Mesendoderm (in vitro differentiated cells): Measurements from ENCODE around the gene NFATC1.

Source experiments
- DNase-seq: peaks from one replicate; pipeline ENCODE4 v3.0.0; 2013
- H2AK5ac ChIP-seq: 2 replicates; pipeline ENCODE4 v1.6.1; 2013; ENCODE audit warnings: low read length, inconsistent platforms
- H2BK120ac ChIP-seq: 2 replicates; pipeline ENCODE4 v1.6.1; 2013; ENCODE audit warnings: low read depth, mild to moderate bottlenecking, low read length, moderate library complexity, mixed read lengths
- H2BK15ac ChIP-seq: replicated peaks from 2 replicates; pipeline ENCODE4 v1.6.1; 2013; ENCODE audit warnings: low read depth, mild to moderate bottlenecking, moderate library complexity
- H2BK5ac ChIP-seq: 2 replicates; pipeline ENCODE4 v1.6.1; 2013; ENCODE audit warnings: low read length, inconsistent platforms
- H3K18ac ChIP-seq: 2 replicates; pipeline ENCODE4 v1.6.1; 2013; ENCODE audit warnings: mild to moderate bottlenecking, low read length, mixed read lengths
- H3K23ac ChIP-seq: one replicate; pipeline ENCODE4 v1.6.1; 2013; ENCODE audit warnings: low read length
- H3K27ac ChIP-seq: 2 replicates; pipeline ENCODE4 v1.5.1; 2013; ENCODE audit warnings: low read depth, mild to moderate bottlenecking, inconsistent platforms, low read length, moderate library complexity
- H3K27me3 ChIP-seq: 2 replicates; pipeline ENCODE4 v1.6.1; 2013; ENCODE audit warnings: low read length, control low read depth, mild to moderate bottlenecking, inconsistent platforms; ENCODE audit not compliant: insufficient read depth, poor library complexity
- H3K36me3 ChIP-seq: 2 replicates; pipeline ENCODE4 v1.6.1; 2013; ENCODE audit warnings: low read length, inconsistent platforms; ENCODE audit not compliant: control insufficient read depth, insufficient read depth
- H3K4ac ChIP-seq: one replicate; pipeline ENCODE4 v1.6.1; 2013; ENCODE audit warnings: low read depth, mild to moderate bottlenecking, low read length, moderate library complexity
- H3K4me1 ChIP-seq: 2 replicates; pipeline ENCODE4 v1.6.1; 2013; ENCODE audit warnings: low read depth, low read length, inconsistent platforms; ENCODE audit not compliant: control insufficient read depth
- H3K4me2 ChIP-seq: 2 replicates; pipeline ENCODE4 v1.6.1; 2013; ENCODE audit warnings: low read length
- H3K4me3 ChIP-seq: 2 replicates; pipeline ENCODE4 v1.5.1; 2013; ENCODE audit warnings: mild to moderate bottlenecking, low read length
- H3K56ac ChIP-seq: one replicate; pipeline ENCODE4 v1.6.1; 2013; ENCODE audit warnings: low read length
- H3K79me1 ChIP-seq: 2 replicates; pipeline ENCODE4 v1.6.1; 2013; ENCODE audit warnings: low read length, inconsistent platforms
- H3K79me2 ChIP-seq: 2 replicates; pipeline ENCODE4 v1.6.1; 2013; ENCODE audit warnings: mild to moderate bottlenecking, low read length; ENCODE audit not compliant: control insufficient read depth, insufficient read depth
- H3K9ac ChIP-seq: 2 replicates; pipeline ENCODE4 v1.6.1; 2013; ENCODE audit warnings: low read length, inconsistent platforms
- H4K5ac ChIP-seq: one replicate; pipeline ENCODE4 v1.6.1; 2013; ENCODE audit warnings: low read length
- H4K8ac ChIP-seq: one replicate; pipeline ENCODE4 v1.6.1; 2013; ENCODE audit warnings: low read depth, mild to moderate bottlenecking, control low read depth, low read length, moderate library complexity
- WGBS: extraction: QIAGEN DNeasy Blood & Tissue Kit; methylation state at CpG from one replicate; pipeline ENCODE4 v1.1.7; 2013; ENCODE audit warnings: low lambda C conversion rate, missing lambda C conversion rate; ENCODE audit not compliant: insufficient coverage; ENCODE audit errors: extremely low coverage; 5-methylcytosine and 5-hydroxymethylcytosine counted together

Gene NFATC1

DNA sequence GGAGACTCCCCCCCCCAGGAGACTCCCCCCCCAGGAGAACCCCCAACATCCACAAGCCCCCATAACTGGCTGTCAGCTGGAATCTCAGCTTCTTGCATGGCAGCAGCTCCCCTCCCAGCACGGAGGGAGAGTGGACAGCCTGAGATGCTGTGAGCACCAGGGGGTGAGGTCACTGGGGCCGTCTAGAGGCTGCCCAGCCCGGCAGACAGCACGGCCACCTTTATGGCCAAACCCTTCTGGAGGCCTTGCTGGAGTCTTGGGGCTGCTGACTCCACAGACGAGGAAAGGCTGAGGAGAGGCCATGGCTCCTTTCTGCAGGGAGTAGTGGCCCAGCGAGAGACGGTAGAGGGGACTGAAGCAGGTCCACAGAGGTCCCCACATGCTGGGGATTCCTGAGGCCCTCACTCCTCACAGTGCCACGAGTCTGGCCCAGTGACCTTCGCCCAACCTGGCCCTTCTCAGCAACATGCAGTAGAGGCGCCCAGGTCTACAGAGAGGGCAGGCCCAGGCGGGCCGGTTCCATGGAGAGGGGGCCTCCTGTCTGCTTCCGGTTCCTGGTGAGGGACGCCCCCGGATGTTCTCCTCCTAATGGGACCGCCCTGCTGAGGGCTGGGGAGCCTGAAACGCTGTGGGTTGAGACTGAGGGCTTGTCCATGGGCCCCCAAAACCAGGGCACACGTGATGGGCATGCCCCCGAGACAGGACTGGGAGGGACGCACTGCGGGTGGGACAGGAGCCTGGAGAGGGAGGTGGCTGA lies 161.3 kb downstream of the NFATC1 start:
- Histone ChIP-seq H4K5ac (no peak overlapping the region), H3K4me1 (no peaks in the 10 kb centered on the region)

DNA sequence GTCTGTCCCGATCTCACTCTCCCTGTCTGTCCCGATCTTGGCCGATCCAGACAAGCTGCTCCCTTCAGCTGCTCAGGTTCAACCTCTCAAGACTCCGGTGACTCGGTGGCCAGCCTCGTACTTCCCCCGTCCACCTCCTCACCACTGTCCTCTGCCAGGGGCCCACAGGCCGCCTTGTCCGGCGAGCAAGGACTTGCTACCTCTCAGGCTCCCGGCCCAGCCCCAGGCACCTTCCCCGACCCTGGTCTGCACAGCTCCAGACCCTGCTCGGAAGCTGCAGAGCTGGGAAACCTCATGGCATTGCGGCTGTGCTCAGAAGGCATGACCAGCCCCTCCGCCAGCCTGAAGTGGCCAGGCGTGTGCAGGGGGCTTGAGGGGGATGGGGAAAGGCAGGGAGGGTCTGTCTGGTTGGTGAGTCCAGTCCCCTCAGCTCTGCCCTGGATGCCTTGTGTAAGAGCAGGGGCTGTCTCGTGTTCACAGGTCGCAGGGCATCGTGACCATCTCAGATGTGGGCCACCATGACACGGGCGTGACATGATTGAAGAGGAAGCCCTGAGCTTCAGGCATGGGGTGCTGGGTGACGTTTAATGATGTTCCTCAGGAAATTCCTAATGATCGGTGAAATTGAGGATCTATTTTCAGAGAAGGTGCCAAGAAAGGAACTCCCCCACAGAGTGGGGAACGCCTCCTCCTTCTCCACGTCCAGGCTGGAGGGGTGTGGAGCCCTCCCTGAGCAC lies 162.6 kb downstream of the NFATC1 start:
- Histone ChIP-seq H3K79me1 (no peaks in the 10 kb centered on the region), H3K4ac (no peak overlapping the region), H2BK5ac (no peak overlapping the region), H4K8ac (no peak overlapping the region), H3K4me3 (no peak overlapping the region), H3K4me1 (no peaks in the 10 kb centered on the region), H3K9ac (no peak overlapping the region), H3K18ac (no peak overlapping the region), H4K5ac (no peak overlapping the region), H2AK5ac (no peak overlapping the region), H3K36me3 (no peaks in the 10 kb centered on the region), H3K27me3 (no peaks in the 10 kb centered on the region), H2BK15ac (no peak overlapping the region), H2BK120ac (no peak overlapping the region), H3K4me2 (no peak overlapping the region), H3K23ac (no peak overlapping the region), H3K79me2 (no peaks in the 10 kb centered on the region), H3K27ac (no peak overlapping the region), H3K56ac (no peak overlapping the region)
- no peak for DNase-seq
- WGBS: no CpG with 5 or more reads among the region's 25 CpGs

More for the DNA sequence above, 161.3 kb downstream of the NFATC1 start:
- H2AK5ac ChIP-seq: no peak overlapping the region
- no peak overlapping the region for H3K27ac ChIP-seq
- no peak overlapping the region for H2BK120ac ChIP-seq
- peak overlapping the region; percentile 25 for H3K56ac ChIP-seq
- no peak overlapping the region for H3K18ac ChIP-seq
- H3K36me3 ChIP-seq: no peaks in the 10 kb centered on the region
- H3K4me2 ChIP-seq: no peak overlapping the region
- no peak overlapping the region for H3K23ac ChIP-seq
- no peaks in the 10 kb centered on the region for H3K27me3 ChIP-seq
- H3K9ac ChIP-seq: no peak overlapping the region
- no peak overlapping the region for H2BK5ac ChIP-seq
- H4K8ac ChIP-seq: no peak overlapping the region
- H3K4me3 ChIP-seq: no peak overlapping the region
- H2BK15ac ChIP-seq: no peak overlapping the region
- no CpG with 5 or more reads among the region's 21 CpGs for WGBS
- no peaks in the 10 kb centered on the region for H3K79me1 ChIP-seq
- H3K79me2 ChIP-seq: no peaks in the 10 kb centered on the region
- H3K4ac ChIP-seq: no peak overlapping the region
- DNase-seq: peak; percentile 21

GRCh38 chr18:79558933-79559416 lies 163.2 kb downstream of the NFATC1 start:
- Histone ChIP-seq H3K4me2 (no peak overlapping the region), H4K5ac (no peak overlapping the region), H3K18ac (no peak overlapping the region), H2BK15ac (no peak overlapping the region), H2BK120ac (no peak overlapping the region), H3K9ac (no peak overlapping the region), H2BK5ac (no peak overlapping the region), H3K4me3 (no peak overlapping the region), H3K4ac (no peak overlapping the region), H3K36me3 (no peaks in the 10 kb centered on the region), H4K8ac (no peak overlapping the region), H3K4me1 (no peaks in the 10 kb centered on the region), H3K79me1 (no peaks in the 10 kb centered on the region), H3K56ac (no peak overlapping the region), H3K79me2 (no peaks in the 10 kb centered on the region), H2AK5ac (no peak overlapping the region), H3K23ac (no peak overlapping the region), H3K27me3 (no peaks in the 10 kb centered on the region), H3K27ac (no peak overlapping the region)
- WGBS: no CpG with 5 or more reads among the region's 18 CpGs
- DNase-seq: no peak

- no peak overlapping the region for H4K8ac ChIP-seq
- H3K36me3 ChIP-seq: no peaks in the 10 kb centered on the region
- no peaks in the 10 kb centered on the region for H3K79me2 ChIP-seq
- no peak overlapping the region for H3K23ac ChIP-seq
- no peaks in the 10 kb centered on the region for H3K4me1 ChIP-seq
- DNase-seq: no peak
- no peak overlapping the region for H3K4ac ChIP-seq
- no peaks in the 10 kb centered on the region for H3K27me3 ChIP-seq
- no peaks in the 10 kb centered on the region for H3K79me1 ChIP-seq
- H3K4me3 ChIP-seq: no peak overlapping the region
- no peak overlapping the region for H2AK5ac ChIP-seq
- H3K4me2 ChIP-seq: no peak overlapping the region
- H3K27ac ChIP-seq: no peak overlapping the region
- H3K9ac ChIP-seq: no peak overlapping the region
- no peak overlapping the region for H3K18ac ChIP-seq
- H2BK120ac ChIP-seq: no peak overlapping the region
- H2BK5ac ChIP-seq: no peak overlapping the region
- H2BK15ac ChIP-seq: no peak overlapping the region
- H4K5ac ChIP-seq: no peak overlapping the region
- H3K56ac ChIP-seq: no peak overlapping the region
- WGBS: 100% methylated on average over 8 of the region's 15 CpGs
Observed at GRCh38 chr18:79559436-79559835, 163.7 kb downstream of the NFATC1 start.

DNA sequence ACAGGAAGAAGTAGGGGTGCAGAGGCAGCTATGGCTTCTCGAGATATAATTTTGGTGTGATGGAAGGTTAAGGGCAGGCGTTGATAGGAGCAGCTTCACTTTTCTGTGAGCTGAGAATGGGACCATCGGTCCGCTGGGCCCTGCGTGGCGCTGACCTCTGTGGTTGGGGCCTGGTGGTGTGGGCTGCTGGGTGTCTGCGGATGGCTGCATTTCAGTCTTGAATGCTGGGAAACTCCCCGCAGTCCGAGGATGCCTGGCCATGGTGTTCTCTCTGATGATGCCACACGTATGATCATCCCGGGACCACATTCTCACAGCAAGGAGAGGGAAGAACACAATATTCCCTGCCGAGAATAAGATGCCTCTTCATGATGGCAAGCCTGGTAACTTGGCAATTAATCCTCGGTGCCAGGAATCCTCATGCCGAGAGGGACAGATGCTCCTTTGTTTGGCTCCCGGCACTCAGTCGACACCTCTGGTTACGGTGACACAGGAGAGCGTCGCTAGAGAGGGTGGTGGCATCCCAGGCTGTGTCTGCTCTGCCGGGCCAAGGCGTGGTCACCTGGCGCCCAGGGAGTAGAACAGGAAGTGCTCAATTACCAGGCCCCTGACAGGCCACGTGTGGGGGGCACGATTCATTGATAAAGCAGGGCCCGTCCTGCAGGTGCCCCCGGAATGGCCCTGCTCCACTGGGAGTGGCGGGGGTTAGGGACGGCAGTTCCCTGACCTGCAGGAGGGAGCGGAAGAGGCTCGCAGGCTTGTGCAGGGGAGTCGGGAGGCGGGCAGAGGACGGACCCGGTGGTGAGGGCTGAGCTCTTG lies 164.5 kb downstream of the NFATC1 start:
- no peak overlapping the region for H3K23ac ChIP-seq
- H2BK15ac ChIP-seq: no peak overlapping the region
- no peak overlapping the region for H4K8ac ChIP-seq
- no peak overlapping the region for H2BK120ac ChIP-seq
- H3K56ac ChIP-seq: no peak overlapping the region
- H3K4me3 ChIP-seq: no peak overlapping the region
- no CpG with 5 or more reads among the region's 34 CpGs for WGBS
- H3K9ac ChIP-seq: no peak overlapping the region
- H3K79me1 ChIP-seq: no peaks in the 10 kb centered on the region
- no peak overlapping the region for H3K27ac ChIP-seq
- no peak overlapping the region for H2AK5ac ChIP-seq
- H3K4ac ChIP-seq: no peak overlapping the region
- H3K79me2 ChIP-seq: no peaks in the 10 kb centered on the region
- H3K18ac ChIP-seq: no peak overlapping the region
- no peak overlapping the region for H3K4me2 ChIP-seq
- no peaks in the 10 kb centered on the region for H3K27me3 ChIP-seq
- DNase-seq: no peak
- no peaks in the 10 kb centered on the region for H3K36me3 ChIP-seq
- H4K5ac ChIP-seq: no peak overlapping the region
- H3K4me1 ChIP-seq: no peaks in the 10 kb centered on the region
- no peak overlapping the region for H2BK5ac ChIP-seq
